GM19438 (cell line): ENCODE data around the gene MRAP2.
A peak's percentile ranks its signal among the peaks of the same experiment; 100 is the strongest.

Experiments used
- ATAC-seq: cut with Tn5 transposase; IDR thresholded peaks from one replicate; pipeline ENCODE4 v1.9.1; 2021; ENCODE audit warnings: low read depth; ENCODE audit not compliant: unreplicated experiment

The MRAP2 gene

GRCh38 chr6:84033523-84034451 is at the start of gene MRAP2:
TSS of gene MRAP2 (plus strand) at chr6:84033772. CDS start at chr6:84055319, 21,547 bp downstream.
- peak; percentile 51 for ATAC-seq

- ATAC-seq, result no peak
Observed at GRCh38 chr6:83984411-83984810, 49.2 kb upstream of the MRAP2 start.

- ATAC-seq, result no peak
Observed at GRCh38 chr6:83985308-83985713, 48.3 kb upstream of the MRAP2 start.

- no peak for ATAC-seq
Observed at GRCh38 chr6:83985715-83986114, 47.9 kb upstream of the MRAP2 start.

- no peak for ATAC-seq
Observed at GRCh38 chr6:83998021-83998584, 35.5 kb upstream of the MRAP2 start.

- ATAC-seq, result no peak
Observed at GRCh38 chr6:84001119-84001518, 32.5 kb upstream of the MRAP2 start.

- ATAC-seq, result no peak
Observed at GRCh38 chr6:84002226-84002625, 31.3 kb upstream of the MRAP2 start.

- ATAC-seq, result no peak
Observed at GRCh38 chr6:84003131-84003530, 30.4 kb upstream of the MRAP2 start.

GRCh38 chr6:84003654-84004053 is 29.9 kb upstream of the MRAP2 start:
- ATAC-seq, result no peak

- ATAC-seq, result no peak
Observed at GRCh38 chr6:84007871-84008270, 25.7 kb upstream of the MRAP2 start.

- no peak for ATAC-seq
Observed at GRCh38 chr6:84013354-84013753, 20.2 kb upstream of the MRAP2 start.

GRCh38 chr6:84013931-84014330 is 19.6 kb upstream of the MRAP2 start:
- no peak for ATAC-seq

GRCh38 chr6:84016029-84016428 is 17.5 kb upstream of the MRAP2 start:
- no peak for ATAC-seq

GRCh38 chr6:84017709-84018452 is 15.7 kb upstream of the MRAP2 start:
- no peak for ATAC-seq

- no peak for ATAC-seq
Observed at GRCh38 chr6:84018453-84019061, 15.0 kb upstream of the MRAP2 start.

- ATAC-seq, result no peak
Observed at GRCh38 chr6:84019141-84019841, 14.3 kb upstream of the MRAP2 start.

- ATAC-seq, result no peak
Observed at GRCh38 chr6:84019842-84020211, 13.7 kb upstream of the MRAP2 start.

- no peak for ATAC-seq
Observed at GRCh38 chr6:84021625-84022024, 11.9 kb upstream of the MRAP2 start.

- ATAC-seq, result no peak
Observed at GRCh38 chr6:84026721-84027164, 6.8 kb upstream of the MRAP2 start.
